HG03378 (cell line): ENCODE results near the gene PAPSS2.
"Not testable (repeated sequence)": the region's sequence is repeated elsewhere in the genome, so short reads cannot be mapped to it uniquely, and the experiment has no call there.

ENCODE experiments used
- ATAC-seq: cut with Tn5 transposase; IDR thresholded peaks from one replicate; pipeline ENCODE4 v1.9.1; 2021; ENCODE audit warnings: mild to moderate bottlenecking, moderate library complexity; ENCODE audit not compliant: unreplicated experiment

Gene PAPSS2

GRCh38 chr10:87642486-87642885 is 17.2 kb upstream of the PAPSS2 start:
- no peak for ATAC-seq

- ATAC-seq = no peak
These were observed 16.7 kb upstream of the PAPSS2 start for GRCh38 chr10:87642988-87643387.

GRCh38 chr10:87643920-87644319 is 15.8 kb upstream of the PAPSS2 start:
- ATAC-seq = no peak

DNA sequence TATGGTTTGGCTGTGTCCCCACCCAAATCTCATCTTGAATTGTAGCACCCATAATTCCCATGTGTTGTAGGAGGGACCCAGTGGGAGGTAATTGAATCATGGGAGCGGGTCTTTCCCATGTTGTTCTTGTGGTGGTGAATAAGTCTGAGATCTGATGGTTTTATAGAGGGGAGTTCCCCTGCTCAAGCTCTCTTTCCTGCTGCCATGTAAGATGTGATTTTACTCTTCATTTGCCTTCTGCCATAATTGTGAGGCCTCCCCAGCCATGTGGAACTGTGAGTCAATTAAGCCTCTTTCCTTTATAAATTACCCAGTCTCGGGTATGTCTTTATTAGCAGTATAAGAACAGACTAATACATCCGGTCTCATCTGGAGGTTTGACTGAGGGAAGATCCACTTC is 15.2 kb upstream of the PAPSS2 start:
- ATAC-seq = not testable (repeated sequence)

DNA sequence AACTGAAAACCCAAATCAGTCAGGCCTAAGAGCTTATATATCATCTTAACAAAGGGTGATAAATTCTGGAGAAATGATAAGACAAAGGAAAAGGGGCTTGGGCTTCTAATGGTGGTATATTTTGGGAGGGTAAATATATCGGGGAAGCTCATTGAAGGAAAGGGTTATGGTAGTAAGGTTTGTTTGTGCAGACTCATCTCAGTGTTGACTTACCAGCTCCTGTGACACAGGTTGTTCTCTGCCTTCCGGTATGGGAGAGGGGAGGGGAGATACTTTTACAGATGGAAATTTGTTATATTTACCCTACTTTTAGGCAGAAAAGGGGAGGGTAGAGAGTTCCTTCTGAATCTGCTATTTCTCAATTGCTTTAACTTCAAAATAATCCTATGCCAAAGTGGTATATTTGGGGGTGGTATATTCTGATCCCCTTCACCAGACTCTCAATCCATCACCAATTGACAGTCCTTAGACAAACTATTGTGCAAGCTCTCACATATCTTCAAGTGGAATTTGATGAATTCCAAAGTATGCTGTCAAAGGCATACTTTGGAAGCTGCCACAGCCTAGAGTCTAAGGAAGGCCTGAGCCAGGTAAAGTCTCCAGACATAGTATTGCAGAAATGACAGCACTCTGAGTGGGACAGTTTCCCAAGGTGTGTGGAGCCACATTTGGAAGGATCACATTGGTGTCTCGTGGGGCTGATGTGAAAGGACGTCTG is 13.3 kb upstream of the PAPSS2 start:
- no peak for ATAC-seq

DNA sequence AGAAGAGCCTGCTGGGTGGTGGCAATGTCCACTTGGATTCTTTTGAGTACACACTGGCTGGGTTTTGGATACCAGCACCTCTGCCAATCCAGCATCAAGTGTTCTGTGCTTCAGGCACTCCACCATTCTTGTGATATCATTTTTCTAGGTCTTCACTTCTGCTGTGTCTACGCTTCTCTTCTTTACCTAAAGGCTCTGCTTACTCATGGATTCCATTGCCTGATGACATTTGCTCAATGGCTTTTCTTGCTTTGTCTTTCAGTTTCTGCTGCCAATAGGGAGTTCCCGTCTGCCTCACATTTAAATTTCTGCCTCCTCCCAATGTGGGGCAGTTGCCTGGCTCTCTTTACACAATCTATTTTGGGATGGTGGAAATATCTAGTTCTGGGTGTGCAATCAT is 12.7 kb upstream of the PAPSS2 start:
- ATAC-seq = no peak

- no peak for ATAC-seq
These were observed 8.7 kb upstream of the PAPSS2 start for GRCh38 chr10:87650838-87651589.

GRCh38 chr10:87651801-87652200 is 7.9 kb upstream of the PAPSS2 start:
- ATAC-seq = no peak

GRCh38 chr10:87652261-87652660 is 7.4 kb upstream of the PAPSS2 start:
- no peak for ATAC-seq

DNA sequence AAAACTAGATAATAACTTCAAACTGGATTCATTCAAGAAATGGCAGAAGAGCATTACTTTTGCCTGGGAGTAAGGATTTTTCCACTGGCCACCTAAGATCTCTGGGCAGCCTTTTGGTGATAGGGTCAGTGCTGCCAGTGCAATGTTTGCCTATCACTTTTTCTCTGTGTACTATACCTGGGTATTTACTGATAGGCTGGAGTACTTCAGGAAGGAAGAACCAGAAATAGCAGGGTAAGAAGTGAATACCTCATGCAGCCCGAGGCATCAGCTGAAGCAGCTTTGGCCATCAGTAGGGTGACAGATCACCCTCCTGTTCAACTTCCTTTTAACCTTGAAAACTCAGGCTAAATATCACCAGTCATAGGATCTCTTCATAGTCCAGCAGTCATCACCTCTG is 5.5 kb upstream of the PAPSS2 start:
- no peak for ATAC-seq

GRCh38 chr10:87656431-87657072 is 3.1 kb upstream of the PAPSS2 start:
- no peak for ATAC-seq

DNA sequence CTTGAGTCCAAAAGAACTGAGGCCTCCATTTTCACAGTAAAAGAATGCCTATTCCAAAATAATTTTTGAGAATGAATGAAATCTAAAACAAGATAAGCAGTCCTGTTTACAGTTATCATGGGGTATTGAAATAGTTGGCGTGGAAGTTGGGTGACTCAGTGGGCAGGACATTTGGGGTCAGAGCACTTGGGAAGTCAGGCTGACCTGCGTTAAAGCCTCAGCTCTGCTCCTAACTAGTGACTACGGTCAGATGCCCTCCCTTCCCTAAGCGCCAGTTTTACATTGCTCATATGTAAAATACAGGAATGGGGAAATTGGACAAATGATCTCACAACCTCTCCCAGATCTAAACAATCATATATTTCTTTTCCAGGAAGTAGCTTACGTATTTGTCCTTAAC is 2.3 kb upstream of the PAPSS2 start:
- ATAC-seq = no peak

GRCh38 chr10:87658321-87658795 is 1.3 kb upstream of the PAPSS2 start:
- no peak for ATAC-seq

- no peak for ATAC-seq
These were observed 671 bp upstream of the PAPSS2 start for GRCh38 chr10:87658858-87659555.

GRCh38 chr10:87660484-87661133 is 931 bp downstream of the PAPSS2 start:
- ATAC-seq = no peak

DNA sequence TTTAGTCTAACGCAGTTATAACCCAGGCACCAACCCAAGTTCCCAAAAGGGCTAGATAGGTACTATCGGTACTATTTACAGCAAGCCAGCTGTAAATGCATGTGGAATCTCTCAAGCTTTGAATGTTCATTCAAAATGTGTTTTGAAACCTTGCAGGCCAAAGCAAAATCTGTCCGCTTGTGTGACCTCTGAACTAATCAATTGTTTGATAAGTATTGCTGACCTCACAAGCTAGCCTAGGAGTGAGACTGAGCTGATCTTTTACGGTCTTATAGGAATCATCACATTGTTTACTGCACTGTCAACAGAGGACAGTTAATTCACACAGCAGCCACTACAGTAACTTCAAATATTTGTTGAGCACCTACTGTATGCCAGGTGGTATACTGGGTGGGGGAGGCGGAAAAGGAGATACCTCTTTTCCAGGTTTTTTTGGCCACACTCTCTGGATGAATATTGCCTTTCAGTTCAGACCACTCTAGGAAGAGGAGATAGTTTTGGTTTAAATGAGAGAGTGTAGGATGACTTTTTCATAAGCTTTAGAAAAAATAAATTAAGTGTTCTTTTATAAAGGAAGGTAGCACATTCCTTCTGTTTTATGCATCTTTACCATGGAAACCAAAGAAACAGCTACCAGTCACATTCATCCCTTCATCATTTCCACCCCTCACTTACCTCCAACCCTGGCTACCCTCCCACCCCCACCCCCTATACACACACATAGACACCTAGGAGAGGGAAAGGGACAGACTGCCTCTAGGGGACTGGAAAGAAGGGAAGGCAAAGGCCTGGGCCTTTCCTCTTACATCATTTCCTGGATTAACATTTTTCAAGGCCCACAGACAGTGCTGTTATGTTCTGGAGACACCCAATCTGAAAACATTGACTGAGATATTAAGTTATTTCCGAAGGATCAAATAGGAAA is 2.4 kb downstream of the PAPSS2 start:
- ATAC-seq = no peak

DNA sequence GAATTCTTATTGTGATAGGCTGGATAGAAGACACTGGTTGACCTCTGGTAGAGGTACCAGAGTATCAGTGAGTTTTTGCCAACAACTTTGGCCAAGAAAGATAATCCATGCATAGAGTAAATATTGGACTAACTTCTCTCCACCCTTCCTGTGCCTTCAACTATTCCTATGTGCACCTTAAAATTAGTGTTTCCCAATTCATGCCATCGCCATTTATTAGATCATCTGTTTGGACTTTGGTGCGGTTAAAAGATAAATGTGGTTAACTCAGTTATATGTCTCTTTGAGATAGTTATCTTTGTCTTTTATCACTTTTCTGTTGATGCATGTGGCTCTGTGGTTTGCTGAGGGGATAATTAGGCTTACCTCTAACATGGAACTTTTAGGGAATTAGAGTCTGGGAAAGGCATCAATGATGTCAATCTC is 4.6 kb downstream of the PAPSS2 start:
- ATAC-seq = no peak

GRCh38 chr10:87667493-87667892 is 7.8 kb downstream of the PAPSS2 start:
- ATAC-seq = no peak

- no peak for ATAC-seq
These were observed 8.8 kb downstream of the PAPSS2 start for GRCh38 chr10:87668324-87669074.
